K562 (cell line): ENCODE measurements around the gene BAIAP2. TPM values are rescaled to one million over a fixed set of nuclear protein-coding genes. Genes with fewer than 3 reads are reported as not detected.

Source experiments
- ATAC-seq: fragments of 200-7000 bp; cut with Tn5 transposase; 3 replicates; pipeline ENCODE4 v1.9.1; 2020; ENCODE audit warnings: moderate library complexity
- BruUV-seq: library from RNA; stranded (reverse); fragments of 400-500 nt; replicated peaks from 2 replicates; lab custom pipeline; 2021; lab: Mats Ljungman, UMichigan
- CTCF ChIA-PET: fragments of 300-600 bp; formaldehyde crosslinking; extraction: SDS; loops from one replicate; lab custom pipeline; 2021; ENCODE audit warnings: low intra/inter-chr PET ratio; lab: Yijun Ruan, JAX
- POLR2A ChIA-PET: fragments of 300-600, 350-650 bp; sonication (Branson Sonifier 250); formaldehyde crosslinking; extraction: SDS; loops from one replicate; lab custom pipeline; 2021; ENCODE audit warnings: antibody characterized with exemption, inconsistent platforms; lab: Yijun Ruan, JAX
- DNase-seq, 4 experiments: peaks; one replicate each; pipeline versions ENCODE4 v3.0.0 to v3.0.0-alpha.2; 2011 to 2018; ENCODE audit warnings: low spot score in 3 of 4, mixed read lengths in 3 of 4; ENCODE audit errors: extremely low read depth in 1 of 4
- FAIRE-seq: peaks from 2 replicates; lab custom pipeline; 2011; peaks lifted over from hg19 to GRCh38; lab: Jason Lieb, UNC
- H2AFZ ChIP-seq: 2 replicates; pipeline ENCODE4 v1.6.0; 2011; ENCODE audit warnings: low read depth, low read length, control low read depth, inconsistent platforms
- H3K27ac ChIP-seq: fragments of 200-600 bp; 3 replicates; pipeline ENCODE4 v1.8.0; 2011; ENCODE audit warnings: low read depth, mild to moderate bottlenecking, control low read depth, inconsistent platforms, low read length, moderate library complexity, mixed read lengths; ENCODE audit errors: extremely low read depth
- H3K27me3 ChIP-seq, 2 experiments: fragments of 300-600 bp in 1 of 2; 2 replicates in 1 of 2; 3 replicates in 1 of 2; pipeline versions ENCODE4 v1.6.0 to v1.8.0; 2011; ENCODE audit warnings: inconsistent platforms in 2 of 2, low read length in 2 of 2, mild to moderate bottlenecking in 1 of 2, mixed read lengths in 1 of 2, moderate library complexity in 1 of 2; ENCODE audit not compliant: control insufficient read depth in 2 of 2, insufficient read depth in 2 of 2
- H3K36me3 ChIP-seq: fragments of 300-600 bp; 3 replicates; pipeline ENCODE4 v1.8.0; 2011; ENCODE audit warnings: mild to moderate bottlenecking, low read length, inconsistent platforms; ENCODE audit not compliant: control insufficient read depth, insufficient read depth
- H3K4me1 ChIP-seq, 2 experiments: fragments of 200-600 bp in 1 of 2; replicated peaks in 1 of 2; 2 replicates in 1 of 2; 3 replicates in 1 of 2; pipeline versions ENCODE4 v1.5.1 to v1.8.0; 2011; ENCODE audit warnings: inconsistent platforms in 2 of 2, low read length in 2 of 2, mild to moderate bottlenecking in 1 of 2, mixed read lengths in 1 of 2, moderate library complexity in 1 of 2; ENCODE audit not compliant: control insufficient read depth in 2 of 2, insufficient read depth in 2 of 2
- H3K4me2 ChIP-seq: 2 replicates; pipeline ENCODE4 v1.6.1; 2011; ENCODE audit warnings: low read length, control low read depth, inconsistent platforms, mixed read lengths; ENCODE audit not compliant: insufficient read depth
- H3K4me3 ChIP-seq: fragments of 200-600 bp; sonication (generic), shearing (Covaris generic); 2 replicates; pipeline ENCODE4 v1.5.1; 2016; ENCODE audit warnings: control low read depth, inconsistent platforms
- H3K79me2 ChIP-seq: fragments of 200-600 bp; 3 replicates; pipeline ENCODE4 v1.8.0; 2011; ENCODE audit warnings: low read length, inconsistent platforms; ENCODE audit not compliant: control insufficient read depth, insufficient read depth
- H3K9ac ChIP-seq, 2 experiments: 2 replicates each; pipeline versions ENCODE4 v1.6.0 to v1.6.1; 2011; ENCODE audit warnings: low read depth in 2 of 2, low read length in 2 of 2, control low read depth in 1 of 2, inconsistent platforms in 1 of 2, mild to moderate bottlenecking in 1 of 2, mixed read lengths in 1 of 2; ENCODE audit not compliant: insufficient read depth in 1 of 2
- H3K9me1 ChIP-seq: one replicate; pipeline ENCODE4 v1.6.0; 2011; ENCODE audit warnings: inconsistent platforms, mild to moderate bottlenecking, low read length, moderate library complexity; ENCODE audit not compliant: control insufficient read depth, insufficient read depth
- H3K9me3 ChIP-seq: replicated peaks from 2 replicates; pipeline ENCODE4 v1.5.1; 2011; ENCODE audit warnings: low read depth, low read length, inconsistent platforms; ENCODE audit not compliant: control insufficient read depth, insufficient read depth
- H4K20me1 ChIP-seq: replicated peaks from 2 replicates; pipeline ENCODE4 v1.6.1; 2011; ENCODE audit warnings: low read length, inconsistent platforms, mixed read lengths; ENCODE audit not compliant: control insufficient read depth, insufficient read depth
- ARID1B ChIP-seq: fragments of 450-650 bp; IDR thresholded peaks from 2 replicates; pipeline ENCODE4 v1.6.1; 2016; ENCODE audit warnings: antibody characterized with exemption, mild to moderate bottlenecking, inconsistent platforms
- CAMTA2 ChIP-seq: fragments of 250-450 bp; sonication (Bioruptor Pico); conservative IDR thresholded peaks from 2 replicates; pipeline ENCODE4 v1.5.1; 2022
- CHD1 ChIP-seq: fragments of 200-600 bp; sonication (generic); IDR thresholded peaks from one replicate; pipeline ENCODE4 v1.6.1; 2012; ENCODE audit warnings: mild to moderate bottlenecking, moderate library complexity, low read length, inconsistent platforms
- DIDO1 ChIP-seq: fragments of 450-650 bp; IDR thresholded peaks from 2 replicates; pipeline ENCODE4 v1.6.1; 2016; ENCODE audit warnings: low read depth, missing biosample characterization, missing genetic modification characterization
- E2F6 ChIP-seq, 2 experiments: IDR thresholded peaks; 2 replicates each; pipeline ENCODE4 v1.6.1; 2011; ENCODE audit warnings: borderline replicate concordance in 1 of 2, control low read depth in 1 of 2, low read depth in 1 of 2, low read length in 1 of 2, mild to moderate bottlenecking in 1 of 2, mixed read lengths in 1 of 2, moderate library complexity in 1 of 2; ENCODE audit not compliant: insufficient read depth in 1 of 2, insufficient read length in 1 of 2, poor library complexity in 1 of 2, severe bottlenecking in 1 of 2; ENCODE audit errors: extremely low read depth in 1 of 2
- EP300 ChIP-seq: IDR thresholded peaks from 2 replicates; pipeline ENCODE4 v1.6.1; 2012; ENCODE audit warnings: low read length, improper control_type of control experiment
- FIP1L1 ChIP-seq: fragments of 200-400 bp; formaldehyde crosslinking; IDR thresholded peaks from 2 replicates; pipeline ENCODE4 v1.6.1; 2018; ENCODE audit warnings: mild to moderate bottlenecking, low read depth, low read length; ENCODE audit not compliant: poor library complexity, severe bottlenecking
- KAT7 ChIP-seq: sonication (generic); formaldehyde crosslinking; IDR thresholded peaks from 2 replicates; pipeline ENCODE4 v1.8.0; 2022; ENCODE audit warnings: missing genetic modification reagents, mild to moderate bottlenecking, borderline replicate concordance
- NFIX ChIP-seq: fragments of 250-450 bp; sonication (Bioruptor Pico); IDR thresholded peaks from 2 replicates; pipeline ENCODE4 v1.4.0; 2020; ENCODE audit warnings: low read depth, mild to moderate bottlenecking, moderate library complexity
- SP2 ChIP-seq: IDR thresholded peaks from 2 replicates; pipeline ENCODE4 v1.6.1; 2011; ENCODE audit warnings: mild to moderate bottlenecking, low read depth, low read length, moderate library complexity; ENCODE audit not compliant: poor library complexity, severe bottlenecking; ENCODE audit errors: extremely low read depth
- SRSF1 ChIP-seq: fragments of 200-400 bp; formaldehyde crosslinking; IDR thresholded peaks from 2 replicates; pipeline ENCODE4 v1.6.1; 2017; ENCODE audit warnings: mild to moderate bottlenecking, low read depth, low read length, moderate library complexity
- TCFL5 ChIP-seq: fragments of 250-450 bp; sonication (Bioruptor Pico); conservative IDR thresholded peaks from 2 replicates; pipeline ENCODE4 v1.6.1; 2021; ENCODE audit warnings: mild to moderate bottlenecking, moderate library complexity, matching md5 sums
- TOE1 ChIP-seq, 2 experiments: fragments of 450-650 bp in 1 of 2; sonication (generic) in 1 of 2; formaldehyde crosslinking in 1 of 2; IDR thresholded peaks; 2 replicates each; pipeline versions ENCODE4 v1.7.1 to v1.8.0; 2016 to 2022; ENCODE audit warnings: borderline replicate concordance in 2 of 2, mild to moderate bottlenecking in 2 of 2, antibody characterized with exemption in 1 of 2, inconsistent platforms in 1 of 2, low read depth in 1 of 2, missing genetic modification reagents in 1 of 2, moderate library complexity in 1 of 2
- ZFP36 ChIP-seq: fragments of 150-350 bp; IDR thresholded peaks from 2 replicates; pipeline ENCODE4 v1.6.1; 2018; ENCODE audit warnings: low read length, low read depth; ENCODE audit not compliant: partially characterized antibody
- WGBS: fragments of 100-300 bp; shearing (Covaris generic); methylation state at CpG from one replicate; pipeline ENCODE4 v1.1.6; 2016; ENCODE audit warnings: low coverage, mixed read lengths; ENCODE audit not compliant: insufficient coverage; ENCODE audit errors: missing lambda C conversion rate; 5-methylcytosine and 5-hydroxymethylcytosine counted together
- in situ Hi-C: fragments of 300-500 bp; cut with MboI; formaldehyde crosslinking; loops from 4 replicates; pipeline ENCODE4 v1.15.0; 2018; ENCODE audit warnings: inconsistent platforms, mixed read lengths
- intact Hi-C: fragments of 100-400 bp; cut with micrococcal nuclease; formaldehyde crosslinking; loops from 2 replicates; pipeline ENCODE4 v1.14.2; 2022
- polyA plus RNA-seq, 8 experiments: library from polyadenylated mRNA; depleted of rRNA in 4 of 8; stranded (reverse) in 5 of 8; unstranded in 3 of 8; fragments of >200 nt; fragmentation: Nextera tagmentation in 2 of 8; fragmentation: Illumina TruSeq in 1 of 8; extraction: Ambion mirVana in 2 of 8; extraction: Trizol in 1 of 8; gene quantifications; 2 replicates each; pipeline versions ENCODE4 v1.2.1 to v1.2.3, GENCODE V29; 2011 to 2014; ENCODE audit warnings: inconsistent platforms in 1 of 8, missing spikeins in 1 of 8
- total RNA-seq, 7 experiments: library from RNA; depleted of rRNA in 6 of 7; stranded (reverse); fragments of >200 nt in 6 of 7; fragmentation: Illumina TruSeq in 2 of 7; extraction: Trizol in 2 of 7; gene quantifications; 2 replicates each; pipeline versions ENCODE4 v1.2.1 to v1.2.3, GENCODE V29; 2011 to 2021; ENCODE audit warnings: low replicate concordance in 1 of 7
- TF ChIP-seq, protein P1 (sequence below): fragments of 450-650 bp; IDR thresholded peaks from 2 replicates; pipeline ENCODE4 v1.6.1; 2016; ENCODE audit warnings: antibody characterized with exemption
- TF ChIP-seq, protein P2 (sequence below): fragments of 250-450 bp; sonication (Bioruptor Pico); IDR thresholded peaks from 2 replicates; pipeline ENCODE4 v1.9.0; 2021; ENCODE audit warnings: mild to moderate bottlenecking

Gene BAIAP2
- total and polyA plus RNA-seq, 9 of the 15 experiments (the other 6 are each of a cell fraction or from before 2014, with no cell fraction given), result 2.3 to 51.6 (median 18.4) TPM

DNA sequence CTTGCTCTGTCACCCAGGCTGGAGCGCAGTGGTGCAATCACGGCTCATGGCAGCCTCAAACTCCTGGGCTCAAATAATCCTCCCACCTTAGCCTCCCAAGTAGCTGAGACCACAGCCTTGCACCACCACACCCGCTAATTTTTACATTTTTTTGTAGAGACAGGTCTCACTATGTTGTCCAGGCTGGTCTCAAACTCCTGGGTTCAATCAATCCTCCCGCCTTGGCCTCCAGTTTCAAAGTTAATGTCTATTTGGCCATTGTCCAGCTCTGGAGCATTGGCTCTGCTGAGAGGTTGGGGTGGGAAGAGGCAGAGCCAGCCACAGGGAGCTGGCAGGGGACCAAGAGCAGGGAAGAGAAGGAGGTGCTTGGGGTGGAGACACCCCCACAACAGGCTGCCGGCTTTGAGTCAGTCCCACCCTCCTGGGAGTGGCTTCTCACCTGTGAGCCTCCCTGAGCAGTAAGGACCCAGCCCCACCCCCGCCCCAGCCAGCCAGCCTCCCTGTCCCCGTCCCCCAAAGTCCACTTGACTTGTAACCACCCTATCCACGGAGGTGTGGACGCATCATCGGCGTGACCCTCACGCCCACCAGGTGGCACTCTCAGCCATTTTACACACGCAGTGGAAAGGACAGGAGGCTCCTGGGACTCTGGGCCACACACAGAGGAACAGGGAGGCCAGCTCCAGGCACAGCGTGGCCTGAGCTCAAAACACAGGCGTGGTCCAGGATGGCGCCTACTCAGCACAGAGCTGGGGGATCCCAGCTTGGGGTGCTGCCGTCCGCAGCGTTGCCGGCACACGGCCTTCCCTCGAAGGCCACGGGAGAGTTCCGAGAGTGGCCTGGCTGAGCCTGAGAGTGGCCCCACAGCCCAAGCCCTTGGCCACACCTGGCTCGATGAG is 107.6 kb downstream of the BAIAP2 start:
- H4K20me1 ChIP-seq, result no peaks in the 10 kb centered on the region
- H3K4me2 ChIP-seq, result peak overlapping the region; percentile 19; the same call in 1 of the 2 replicates
- BruUV-seq, result no TSS peak
- no peaks in the 10 kb centered on the region for H3K9me1 ChIP-seq
- H3K4me3 ChIP-seq, result no peak overlapping the region
- ChIA-PET CTCF (interaction anchor here (0.6 to 2.4 kb wide), 4 partner anchors 60 to 99 kb away, joined by 3 to 17 read pairs (median 6); no protein-coding TSS in a partner anchor), POLR2A (interaction anchor here (0.8 to 2.8 kb wide), 3 partner anchors 11 to 51 kb away, joined by 3 to 15 read pairs (median 3); no protein-coding TSS in a partner anchor)
- intact Hi-C loops, result loop anchor here (1.0 to 5.0 kb wide), 3 partner anchors 58 to 99 kb away; no protein-coding TSS in a partner anchor
- peak; percentile 94 for FAIRE-seq
- ATAC-seq, result peak; percentile 100
- H3K27me3 ChIP-seq, result peaks cover 0 to 26% of the 10 kb centered on the region in 2 experiments; a peak in 1 of 5 replicates
- peaks cover 2% of the 10 kb centered on the region; the same call in 1 of the 2 replicates for H3K9me3 ChIP-seq
- H3K79me2 ChIP-seq, result no peaks in the 10 kb centered on the region
- H3K27ac ChIP-seq, result no peak overlapping the region
- peak overlapping the region; percentile 89 for H2AFZ ChIP-seq
- DNase-seq, result peak; percentile 76 to 91 (median 79)
- H3K9ac ChIP-seq, result peak overlapping the region in 1 of 2 experiments; percentile 83; a peak in 2 of 4 replicates
- in situ Hi-C loops, result loop anchor here (25.0 kb wide), 1 partner anchor 95 kb away; the partner anchor contains the start of genes NDUFAF8 and TEPSIN
- H3K4me1 ChIP-seq, result peaks cover 9 to 31% of the 10 kb centered on the region in 2 experiments; a peak in 3 of 5 replicates
- no peaks in the 10 kb centered on the region for H3K36me3 ChIP-seq
- 18% methylated on average over 19 of the region's 25 CpGs for WGBS
- TF ChIP-seq TOE1 (IDR thresholded peaks at IDR 0.05; ENCODE audit: borderline replicate concordance) (no peak), TOE1 (CRISPR knock-in tag; IDR thresholded peaks at IDR 0.05; ENCODE audit: borderline replicate concordance, low read depth) (no peak), EP300 (0 out of 2 replicates have a peak, but pooled peaks have one; percentile 10), SP2 (no peak), SRSF1 (no peak), TCFL5 (no peak), ZFP36 (peak; percentile 18), CHD1 (no peak), ARID1B (0 out of 2 replicates have a peak, but pooled peaks have one; percentile 11), NFIX (CRISPR knock-in tag) (no peak), KAT7 (CRISPR knock-in tag) (0 out of 2 replicates have a peak, but pooled peaks have one; percentile 44), DIDO1 (no peak), CAMTA2 (CRISPR knock-in tag) (no peak), FIP1L1 (no peak), E2F6 (IDR thresholded peaks at IDR 0.05; ENCODE audit: borderline replicate concordance in 1 of 2, extremely low read depth in 1 of 2, insufficient read depth in 1 of 2, insufficient read length in 1 of 2, low read depth in 1 of 2, low read length in 1 of 2, poor library complexity in 1 of 2, severe bottlenecking in 1 of 2) (peak in 1 of 2 experiments; percentile 6)
- TF ChIP-seq, protein P1, sequence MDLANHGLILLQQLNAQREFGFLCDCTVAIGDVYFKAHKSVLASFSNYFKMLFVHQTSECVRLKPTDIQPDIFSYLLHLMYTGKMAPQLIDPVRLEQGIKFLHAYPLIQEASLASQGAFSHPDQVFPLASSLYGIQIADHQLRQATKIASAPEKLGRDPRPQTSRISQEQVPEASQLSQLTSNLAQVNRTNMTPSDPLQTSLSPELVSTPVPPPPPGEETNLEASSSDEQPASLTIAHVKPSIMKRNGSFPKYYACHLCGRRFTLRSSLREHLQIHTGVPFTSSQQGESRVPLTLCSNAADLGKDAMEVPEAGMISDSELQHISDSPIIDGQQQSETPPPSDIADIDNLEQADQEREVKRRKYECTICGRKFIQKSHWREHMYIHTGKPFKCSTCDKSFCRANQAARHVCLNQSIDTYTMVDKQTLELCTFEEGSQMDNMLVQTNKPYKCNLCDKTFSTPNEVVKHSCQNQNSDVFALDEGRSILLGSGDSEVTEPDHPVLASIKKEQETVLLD, result 0 out of 2 replicates have a peak, but pooled peaks have one; percentile 37
- TF ChIP-seq, protein P2, sequence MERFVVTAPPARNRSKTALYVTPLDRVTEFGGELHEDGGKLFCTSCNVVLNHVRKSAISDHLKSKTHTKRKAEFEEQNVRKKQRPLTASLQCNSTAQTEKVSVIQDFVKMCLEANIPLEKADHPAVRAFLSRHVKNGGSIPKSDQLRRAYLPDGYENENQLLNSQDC (CRISPR knock-in tag), result no peak
